Measurements from ENCODE around the gene PHF8.

DNA sequence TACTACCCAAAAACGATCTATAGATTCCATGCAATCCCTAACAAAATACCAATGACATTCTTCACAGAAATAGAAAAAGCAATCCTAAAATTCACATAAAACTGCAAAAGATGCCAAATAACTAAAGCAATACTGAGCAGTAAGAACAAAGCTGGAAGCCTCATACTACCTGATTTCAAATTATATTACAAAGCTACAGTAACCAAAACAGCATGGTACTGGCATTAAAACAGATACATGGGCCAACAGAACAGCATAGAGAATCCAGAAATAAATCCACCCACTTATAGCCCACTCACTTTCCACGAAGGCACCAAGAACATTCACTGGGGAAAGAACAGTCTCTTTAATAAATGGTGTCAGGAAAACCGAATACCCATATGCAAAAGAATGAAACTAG lies 74.7 kb downstream of the PHF8 start:
- TF ChIP-seq CTCF (IDR thresholded peaks at IDR 0.05) (no peak), POLR2A (IDR thresholded peaks at IDR 0.05) (no peak)
